Fibroblast of mammary gland (primary cell): ENCODE data around the gene AQP7.

Experiments used
- DNase-seq: peaks from one replicate; pipeline ENCODE4 v3.0.0-alpha.2; 2010; ENCODE audit warnings: low read depth
- H3K4me3 ChIP-seq: 2 replicates; pipeline ENCODE4 v1.5.1; 2011; ENCODE audit warnings: low read depth, mild to moderate bottlenecking, low read length, moderate library complexity; ENCODE audit not compliant: control insufficient read depth
- CTCF ChIP-seq: conservative IDR thresholded peaks from 2 replicates; pipeline ENCODE4 v1.5.1; 2011; ENCODE audit warnings: low read depth, low read length, inconsistent platforms; ENCODE audit not compliant: control insufficient read depth, insufficient read depth

Gene AQP7

GRCh38 chr9:33341182-33341581, 61.2 kb downstream of the AQP7 start:
- no peak overlapping the region for H3K4me3 ChIP-seq
- no peak for TF ChIP-seq CTCF
- no peak for DNase-seq

DNA sequence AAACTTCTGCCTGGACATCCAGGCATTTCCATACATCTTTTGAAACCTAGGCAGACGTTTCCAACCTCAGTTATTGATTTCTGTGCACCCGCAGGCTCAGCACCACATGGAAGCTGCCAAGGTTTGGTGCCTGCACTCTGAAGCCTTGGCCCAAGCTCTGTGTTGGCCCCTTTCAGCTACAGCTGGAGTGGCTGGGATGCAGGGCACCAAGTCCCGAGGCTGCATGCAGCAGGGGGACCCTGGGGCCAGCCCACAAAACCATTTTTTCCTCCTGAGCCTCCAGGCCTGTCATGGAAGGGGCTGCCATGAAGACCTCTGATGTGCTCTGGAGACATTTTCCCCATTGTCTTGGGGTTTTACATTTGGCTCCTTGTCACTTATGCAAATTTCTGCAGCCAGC, 62.2 kb downstream of the AQP7 start:
- no peak overlapping the region for H3K4me3 ChIP-seq
- no peak for DNase-seq
- no peak for TF ChIP-seq CTCF
